HG03439 (cell line): ENCODE measurements around the gene PDE2A.
"Not testable (repeated sequence)": the region's sequence is repeated elsewhere in the genome, so short reads cannot be mapped to it uniquely, and the experiment has no call there.

ENCODE experiments used
- ATAC-seq: cut with Tn5 transposase; IDR thresholded peaks from one replicate; pipeline ENCODE4 v1.9.1; 2021; ENCODE audit warnings: mild to moderate bottlenecking, moderate library complexity; ENCODE audit not compliant: unreplicated experiment

PDE2A gene

DNA sequence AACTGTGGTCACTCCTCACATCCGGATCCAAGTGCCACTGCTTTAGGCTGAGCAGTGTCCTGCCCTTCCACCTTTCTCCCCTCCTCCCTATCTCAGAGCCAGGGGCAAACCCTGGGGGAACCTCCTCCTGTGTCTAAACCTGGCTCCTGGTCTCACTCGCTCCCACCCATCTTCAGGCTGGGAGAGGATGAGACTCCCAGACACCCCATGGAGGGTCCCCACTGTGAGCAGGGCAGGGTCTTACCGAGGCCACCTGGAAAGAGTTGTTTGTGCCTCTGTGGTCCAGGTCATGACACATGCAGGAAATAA is 93.6 kb downstream of the PDE2A start:
- ATAC-seq, result no peak

DNA sequence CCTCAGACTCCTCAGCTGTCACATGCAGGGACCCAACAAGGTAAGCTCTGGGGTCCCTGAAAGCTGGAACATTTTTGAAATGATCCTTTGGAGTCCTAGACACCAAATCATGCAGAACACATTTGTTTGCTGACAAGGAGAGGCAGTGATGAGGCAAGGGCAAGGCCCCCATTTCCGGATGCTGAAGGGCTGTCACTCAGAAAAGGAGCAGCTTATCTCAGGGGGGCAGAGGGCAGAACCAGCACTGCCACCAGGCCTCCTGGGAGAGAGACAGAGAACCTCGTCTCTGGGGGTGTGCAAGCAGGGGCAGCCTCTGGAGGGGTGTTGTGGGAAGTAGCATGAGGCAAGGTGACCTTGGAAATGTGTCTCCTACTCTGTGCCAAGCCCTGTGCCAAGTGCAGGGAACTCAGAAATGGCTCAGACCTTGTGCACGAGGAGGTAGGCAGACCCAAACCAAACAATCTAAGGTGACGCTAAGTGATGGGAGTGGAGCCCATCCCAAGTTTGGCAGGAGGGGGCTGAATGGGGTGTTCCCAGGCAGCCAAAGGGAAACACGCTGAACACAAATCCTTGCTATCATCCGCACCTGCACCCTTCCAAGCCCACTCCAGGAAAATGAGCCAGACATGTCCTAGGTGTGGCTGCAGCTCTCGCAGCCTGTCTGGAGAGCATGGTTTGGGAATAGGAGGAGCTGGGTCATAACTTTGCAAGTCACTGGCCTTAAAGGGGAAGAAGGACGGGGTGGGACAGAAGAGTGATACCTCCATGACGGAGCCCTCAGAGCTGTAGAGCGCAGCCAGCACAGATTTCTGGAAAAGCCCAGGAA is 94.2 kb downstream of the PDE2A start:
- no peak for ATAC-seq

GRCh38 chr11:72578991-72579815 is 95.0 kb downstream of the PDE2A start:
- ATAC-seq, result no peak

DNA sequence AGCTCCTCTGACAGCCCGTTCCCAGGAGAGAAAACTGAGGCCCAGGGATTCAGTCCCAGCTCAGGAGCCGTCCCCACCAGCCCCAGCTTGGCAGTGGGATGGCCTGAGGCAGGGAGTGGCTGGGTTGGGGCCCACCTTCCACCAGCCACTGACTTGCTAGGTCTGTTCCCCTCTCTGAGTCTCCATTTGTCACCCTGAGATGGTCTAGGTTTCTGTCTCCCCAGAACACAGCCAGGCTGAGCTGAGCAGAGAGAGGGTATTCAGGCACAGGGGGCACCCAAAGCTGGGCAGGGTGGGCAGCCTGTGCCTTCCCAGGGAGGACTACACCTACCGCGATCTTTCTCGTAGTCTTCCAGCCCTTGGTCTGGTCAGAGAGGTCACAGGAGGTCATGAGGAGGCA is 95.7 kb downstream of the PDE2A start:
- ATAC-seq, result no peak

GRCh38 chr11:72578051-72578450 is 96.2 kb downstream of the PDE2A start:
- ATAC-seq, result no peak

GRCh38 chr11:72577271-72577721 is 96.9 kb downstream of the PDE2A start:
- no peak for ATAC-seq

DNA sequence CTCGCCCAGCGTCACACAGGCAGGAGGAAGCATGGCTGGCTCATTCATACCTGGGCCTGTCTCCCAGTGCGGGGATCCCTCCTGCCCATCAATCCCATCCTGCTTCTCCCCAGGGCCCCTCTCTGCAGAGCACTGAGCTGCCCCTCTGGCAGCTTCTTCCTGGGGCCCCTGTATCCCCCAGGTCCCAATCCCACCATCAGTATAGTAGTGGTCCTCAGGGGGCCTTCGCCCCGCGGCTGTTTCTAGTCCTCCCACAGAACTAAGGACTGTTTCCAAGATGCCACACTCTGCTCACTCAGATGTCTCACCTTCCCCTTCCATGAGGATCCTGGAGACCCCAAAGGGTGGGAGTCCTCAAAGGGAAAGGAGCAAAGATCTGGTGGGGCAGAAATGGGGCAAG is 97.6 kb downstream of the PDE2A start:
- no peak for ATAC-seq

GRCh38 chr11:72576243-72576595 is 98.0 kb downstream of the PDE2A start:
- no peak for ATAC-seq

DNA sequence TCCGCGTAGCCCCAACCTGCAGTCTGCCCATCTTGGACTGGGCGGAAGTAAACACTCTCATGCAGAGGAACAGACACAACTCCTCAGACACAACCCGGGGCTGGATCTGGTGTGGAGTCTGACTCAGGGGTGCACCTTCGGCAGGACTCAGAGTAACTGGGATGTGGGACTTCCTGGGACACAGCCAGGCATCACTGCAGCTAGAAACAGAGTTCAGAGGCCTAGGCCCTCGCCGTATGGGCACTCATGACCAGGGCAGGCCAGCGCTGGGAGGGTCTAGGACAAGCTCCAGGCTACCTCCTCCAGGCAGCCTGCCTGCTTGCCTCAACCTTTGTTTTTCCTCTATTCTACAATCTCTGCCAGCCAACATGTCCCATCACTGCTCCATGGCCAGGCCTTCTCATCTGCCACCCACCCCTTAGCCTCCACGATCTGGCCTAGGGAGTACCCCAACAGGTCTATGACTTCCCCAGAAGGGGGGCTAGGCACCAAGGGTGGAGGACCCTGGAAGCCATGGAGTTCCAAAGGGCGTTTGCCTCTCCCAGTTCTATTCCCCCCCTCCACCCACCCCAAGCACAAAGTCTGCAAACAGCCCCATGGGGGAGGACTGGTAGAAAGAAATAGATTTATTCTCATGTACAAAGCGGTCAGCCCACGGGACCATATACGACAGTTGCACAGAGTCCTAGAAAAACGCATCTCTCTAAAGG is 98.5 kb downstream of the PDE2A start:
- ATAC-seq, result no peak

- no peak for ATAC-seq
Measured at GRCh38 chr11:72574548-72575460, 99.4 kb downstream of the PDE2A start.

- ATAC-seq, result no peak
Measured at GRCh38 chr11:72573855-72574445, 100.3 kb downstream of the PDE2A start.

GRCh38 chr11:72573072-72573854 is 101.0 kb downstream of the PDE2A start:
- no peak for ATAC-seq

DNA sequence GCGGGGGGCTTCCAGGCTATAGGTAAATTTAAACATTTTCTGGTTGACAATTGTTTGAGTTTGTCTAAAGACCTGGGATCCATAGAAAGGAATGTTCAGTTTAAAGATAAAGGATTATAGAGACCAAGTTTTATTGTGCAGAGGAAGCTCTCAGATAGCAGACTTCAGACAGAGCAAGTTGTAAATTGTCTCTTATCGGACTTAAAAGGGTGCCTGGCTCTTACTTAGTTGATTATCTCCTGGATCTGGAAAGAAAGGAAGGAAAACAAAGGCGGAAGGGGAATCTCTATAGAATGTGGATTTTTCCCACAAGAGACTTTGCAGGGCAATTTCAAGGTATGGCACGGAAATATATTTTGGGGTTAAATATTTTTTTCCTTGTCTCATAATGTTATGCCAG is 101.7 kb downstream of the PDE2A start:
- not testable (repeated sequence) for ATAC-seq

GRCh38 chr11:72570893-72571661 is 103.1 kb downstream of the PDE2A start:
- no peak for ATAC-seq

GRCh38 chr11:72569966-72570892 is 104.0 kb downstream of the PDE2A start:
- no peak for ATAC-seq

- ATAC-seq, result no peak
Measured at GRCh38 chr11:72568861-72569260, 105.4 kb downstream of the PDE2A start.

- ATAC-seq, result no peak
Measured at GRCh38 chr11:72562431-72562830, 111.8 kb downstream of the PDE2A start.

GRCh38 chr11:72561856-72562255 is 112.4 kb downstream of the PDE2A start:
- no peak for ATAC-seq
